ENCODE measurements around the gene GNB4.

Gene GNB4

DNA sequence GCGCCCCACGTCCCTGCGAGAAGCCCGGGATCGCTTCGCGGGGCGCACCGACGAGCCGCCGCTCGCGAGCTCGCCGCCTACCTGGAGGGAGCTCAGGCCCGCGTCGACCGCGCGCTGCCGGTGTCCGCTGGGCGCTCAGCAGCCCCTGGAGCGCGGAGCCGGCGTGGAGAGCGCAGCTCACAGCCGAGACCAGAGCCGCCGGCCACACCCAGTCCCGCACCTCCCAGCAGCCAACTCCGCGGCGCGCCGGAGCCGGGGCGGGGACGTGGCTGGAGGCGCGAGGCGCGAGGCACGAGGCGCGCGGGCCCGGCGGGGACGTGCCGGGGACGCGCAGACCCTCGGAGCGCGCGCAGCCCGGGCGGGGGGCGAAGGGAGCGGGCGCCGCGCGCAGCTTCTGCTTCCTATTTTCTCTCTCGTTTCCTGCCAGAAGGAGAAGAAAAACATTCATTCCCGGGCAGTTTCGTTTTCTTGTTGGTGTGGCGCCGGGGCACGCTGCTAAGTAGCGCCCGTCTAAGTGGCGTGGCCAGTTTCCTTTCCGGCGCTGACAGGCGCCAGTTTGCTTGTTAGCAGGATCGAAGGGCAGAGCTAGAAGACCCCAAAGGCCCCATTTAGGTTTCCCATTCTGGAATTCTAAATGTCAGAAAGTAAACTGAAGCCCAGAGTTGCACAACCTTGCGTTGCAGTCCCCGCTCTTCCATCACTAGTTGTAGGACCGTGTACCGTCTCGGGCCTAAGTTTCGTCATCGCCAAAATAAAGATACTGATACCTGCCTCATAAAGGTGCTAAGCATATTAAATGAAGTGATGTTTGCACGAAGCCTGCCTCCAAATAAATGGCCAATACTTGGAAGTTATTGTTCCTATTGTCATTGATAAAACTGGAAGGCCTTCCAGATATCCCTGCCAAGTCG is at the start of gene GNB4:
Gene GNB4 (minus strand): TSS at position 206 of the 911 bp plus-strand sequence. CDS start 25,270 bp downstream, outside the sequence.
- peak within 1 kb of the TSS; percentile 75 for H2AFZ ChIP-seq (ENCODE audit: low read length)
- peak; percentile 79 for DNase-seq
- no peaks in the 10 kb centered on the region for H3K79me2 ChIP-seq (ENCODE audit: low read length)
- no peak within 1 kb of the TSS for H3K27ac ChIP-seq (ENCODE audit: low read length)
- peaks cover 16% of the 10 kb centered on the region; the same call in 1 of the 2 replicates for H3K27me3 ChIP-seq (replicated peaks; ENCODE audit: insufficient read depth, low read length)
- H3K9ac ChIP-seq (ENCODE audit: low read length) = peak within 1 kb of the TSS; percentile 14; the same call in 1 of the 2 replicates
- TF ChIP-seq EZH2phosphoT487 (IDR thresholded peaks at IDR 0.05; ENCODE audit: low read length) = no peak
- TF ChIP-seq EZH2 (optimal IDR thresholded peaks at IDR 0.05; ENCODE audit: low read depth, low read length) = no peak
- TF ChIP-seq, protein P1, sequence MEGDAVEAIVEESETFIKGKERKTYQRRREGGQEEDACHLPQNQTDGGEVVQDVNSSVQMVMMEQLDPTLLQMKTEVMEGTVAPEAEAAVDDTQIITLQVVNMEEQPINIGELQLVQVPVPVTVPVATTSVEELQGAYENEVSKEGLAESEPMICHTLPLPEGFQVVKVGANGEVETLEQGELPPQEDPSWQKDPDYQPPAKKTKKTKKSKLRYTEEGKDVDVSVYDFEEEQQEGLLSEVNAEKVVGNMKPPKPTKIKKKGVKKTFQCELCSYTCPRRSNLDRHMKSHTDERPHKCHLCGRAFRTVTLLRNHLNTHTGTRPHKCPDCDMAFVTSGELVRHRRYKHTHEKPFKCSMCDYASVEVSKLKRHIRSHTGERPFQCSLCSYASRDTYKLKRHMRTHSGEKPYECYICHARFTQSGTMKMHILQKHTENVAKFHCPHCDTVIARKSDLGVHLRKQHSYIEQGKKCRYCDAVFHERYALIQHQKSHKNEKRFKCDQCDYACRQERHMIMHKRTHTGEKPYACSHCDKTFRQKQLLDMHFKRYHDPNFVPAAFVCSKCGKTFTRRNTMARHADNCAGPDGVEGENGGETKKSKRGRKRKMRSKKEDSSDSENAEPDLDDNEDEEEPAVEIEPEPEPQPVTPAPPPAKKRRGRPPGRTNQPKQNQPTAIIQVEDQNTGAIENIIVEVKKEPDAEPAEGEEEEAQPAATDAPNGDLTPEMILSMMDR (IDR thresholded peaks at IDR 0.05; ENCODE audit: low read length) = no peak
- H3K4me1 ChIP-seq (ENCODE audit: low read length) = no peaks in the 10 kb centered on the region
- H3K4me2 ChIP-seq (ENCODE audit: low read depth, low read length) = peak within 1 kb of the TSS; percentile 93
- H3K9me3 ChIP-seq (replicated peaks; ENCODE audit: insufficient read depth, low read length) = no peaks in the 10 kb centered on the region
- peak within 1 kb of the TSS; percentile 62 for H3K4me3 ChIP-seq (ENCODE audit: low read length)
- no peaks in the 10 kb centered on the region for H3K36me3 ChIP-seq (replicated peaks; ENCODE audit: insufficient read depth, low read length)
- no peaks in the 10 kb centered on the region for H4K20me1 ChIP-seq (ENCODE audit: insufficient read depth, low read length)
- no peaks in the 10 kb centered on the region for H3K9me2 ChIP-seq (replicated peaks; ENCODE audit: insufficient read depth, low read length)
- no peaks in the 10 kb centered on the region for H3F3A ChIP-seq (ENCODE audit: insufficient read depth, low read length)

DNA sequence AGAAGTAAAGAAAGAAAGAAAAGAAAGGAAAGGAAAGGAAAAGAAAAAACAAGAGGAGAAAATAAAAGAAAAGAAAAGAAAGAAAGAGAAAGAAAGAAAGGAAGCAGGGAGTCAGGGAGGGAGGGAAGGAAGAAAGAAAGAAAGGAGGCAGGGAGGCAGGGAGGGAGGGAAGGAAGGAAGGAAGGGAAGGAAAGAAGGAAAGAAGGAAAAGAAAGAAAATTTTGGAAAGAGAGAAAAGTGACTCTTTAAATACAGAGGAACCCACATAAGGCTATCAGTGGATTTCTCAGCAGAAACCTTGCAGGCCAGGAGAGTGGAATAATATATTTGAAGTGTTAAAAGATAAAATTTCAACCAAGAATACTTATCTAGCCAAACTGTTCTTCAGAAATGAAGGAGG is 44.2 kb upstream of the GNB4 start:
- no peaks in the 10 kb centered on the region for H3K9me2 ChIP-seq (replicated peaks; ENCODE audit: insufficient read depth, low read length)
- no peak overlapping the region for H3K4me3 ChIP-seq (ENCODE audit: low read length)
- H3K4me1 ChIP-seq (ENCODE audit: low read length) = no peaks in the 10 kb centered on the region
- no peak overlapping the region for H2AFZ ChIP-seq (ENCODE audit: low read length)
- no peaks in the 10 kb centered on the region for H4K20me1 ChIP-seq (ENCODE audit: insufficient read depth, low read length)
- H3K4me2 ChIP-seq (ENCODE audit: low read depth, low read length) = no peak overlapping the region
- no peaks in the 10 kb centered on the region for H3K79me2 ChIP-seq (ENCODE audit: low read length)
- no peaks in the 10 kb centered on the region for H3K9me3 ChIP-seq (replicated peaks; ENCODE audit: insufficient read depth, low read length)
- TF ChIP-seq EZH2 (optimal IDR thresholded peaks at IDR 0.05; ENCODE audit: low read depth, low read length) (no peak), EZH2phosphoT487 (IDR thresholded peaks at IDR 0.05; ENCODE audit: low read length) (no peak)
- TF ChIP-seq, protein P1 (IDR thresholded peaks at IDR 0.05; ENCODE audit: low read length) = no peak
- no peaks in the 10 kb centered on the region for H3F3A ChIP-seq (ENCODE audit: insufficient read depth, low read length)
- no peaks in the 10 kb centered on the region for H3K36me3 ChIP-seq (replicated peaks; ENCODE audit: insufficient read depth, low read length)
- no peak for DNase-seq
- no peaks in the 10 kb centered on the region for H3K27me3 ChIP-seq (replicated peaks; ENCODE audit: insufficient read depth, low read length)
- H3K9ac ChIP-seq (ENCODE audit: low read length) = no peak overlapping the region
- H3K27ac ChIP-seq (ENCODE audit: low read length) = no peak overlapping the region

DNA sequence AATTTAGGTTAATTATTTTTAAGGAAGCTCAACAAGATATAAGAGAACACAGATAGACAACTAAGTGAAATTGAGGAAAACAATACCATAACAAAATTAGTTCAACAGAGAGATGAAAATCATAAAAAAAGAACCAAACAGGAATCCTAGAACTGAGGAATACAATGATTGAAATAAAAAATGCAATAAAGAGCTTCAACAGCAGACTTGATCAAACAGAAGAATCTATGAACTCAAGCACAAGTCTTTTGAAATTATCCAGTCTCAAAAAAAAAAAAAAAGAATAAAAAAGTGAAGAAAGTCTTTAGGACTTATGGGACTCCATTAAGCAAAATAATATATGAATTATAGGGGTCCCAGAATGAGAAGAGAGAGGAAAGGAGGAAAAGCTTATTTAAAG is 42.0 kb upstream of the GNB4 start:
- Histone ChIP-seq H3K4me2 (ENCODE audit: low read depth, low read length) (no peak overlapping the region), H3K4me3 (ENCODE audit: low read length) (no peak overlapping the region), H3K9me2 (replicated peaks; ENCODE audit: insufficient read depth, low read length) (no peaks in the 10 kb centered on the region), H3K79me2 (ENCODE audit: low read length) (no peaks in the 10 kb centered on the region), H3K4me1 (ENCODE audit: low read length) (no peaks in the 10 kb centered on the region), H3K27ac (ENCODE audit: low read length) (no peak overlapping the region), H3K9ac (ENCODE audit: low read length) (no peak overlapping the region), H3K27me3 (replicated peaks; ENCODE audit: insufficient read depth, low read length) (no peaks in the 10 kb centered on the region), H3F3A (ENCODE audit: insufficient read depth, low read length) (no peaks in the 10 kb centered on the region), H2AFZ (ENCODE audit: low read length) (no peak overlapping the region), H3K36me3 (replicated peaks; ENCODE audit: insufficient read depth, low read length) (no peaks in the 10 kb centered on the region), H3K9me3 (replicated peaks; ENCODE audit: insufficient read depth, low read length) (no peaks in the 10 kb centered on the region), H4K20me1 (ENCODE audit: insufficient read depth, low read length) (no peaks in the 10 kb centered on the region)
- no peak for DNase-seq
- TF ChIP-seq EZH2 (optimal IDR thresholded peaks at IDR 0.05; ENCODE audit: low read depth, low read length) (no peak), EZH2phosphoT487 (IDR thresholded peaks at IDR 0.05; ENCODE audit: low read length) (no peak)
- TF ChIP-seq, protein P1 (IDR thresholded peaks at IDR 0.05; ENCODE audit: low read length) = no peak

Measured in MM.1S (cell line).